Spleen (tissue), 7 donors: ENCODE measurements around the gene AP5Z1.

Source experiments
- POLR2A ChIP-seq, 3 donors: fragments of 450-650 bp; IDR thresholded peaks; one replicate each; pipeline ENCODE4 v1.5.1; 2017; ENCODE audit warnings: antibody characterized with exemption in 3 of 3, mild to moderate bottlenecking in 1 of 3
- POLR2AphosphoS5 ChIP-seq, 3 donors: sonication (generic); formaldehyde crosslinking; IDR thresholded peaks; one replicate each; pipeline ENCODE4 v1.5.1; 2017; ENCODE audit warnings: antibody characterized with exemption in 3 of 3
- TF ChIP-seq, protein P1 (sequence below), 11 experiments: fragments of 200-600 bp in 7 of 11; fragments of 450-650 bp in 4 of 11; sonication (generic) in 4 of 11; IDR thresholded peaks in 8 of 11; conservative IDR thresholded peaks in 3 of 11; 1 replicate in 7 of 11; 2 replicates in 4 of 11; pipeline versions ENCODE4 v1.4.0 to v1.8.0; 2016 to 2021; ENCODE audit warnings: antibody characterized with exemption in 11 of 11, inconsistent platforms in 4 of 11, mild to moderate bottlenecking in 1 of 11
- donor health status: DM: no; HTN: no; CAD: no; lungs with moderate emphysema.
- donor health status: DM: no; HTN: no; CAD: no.
- donor health status: DM: no; HTN: no; CAD: no.

DNA sequence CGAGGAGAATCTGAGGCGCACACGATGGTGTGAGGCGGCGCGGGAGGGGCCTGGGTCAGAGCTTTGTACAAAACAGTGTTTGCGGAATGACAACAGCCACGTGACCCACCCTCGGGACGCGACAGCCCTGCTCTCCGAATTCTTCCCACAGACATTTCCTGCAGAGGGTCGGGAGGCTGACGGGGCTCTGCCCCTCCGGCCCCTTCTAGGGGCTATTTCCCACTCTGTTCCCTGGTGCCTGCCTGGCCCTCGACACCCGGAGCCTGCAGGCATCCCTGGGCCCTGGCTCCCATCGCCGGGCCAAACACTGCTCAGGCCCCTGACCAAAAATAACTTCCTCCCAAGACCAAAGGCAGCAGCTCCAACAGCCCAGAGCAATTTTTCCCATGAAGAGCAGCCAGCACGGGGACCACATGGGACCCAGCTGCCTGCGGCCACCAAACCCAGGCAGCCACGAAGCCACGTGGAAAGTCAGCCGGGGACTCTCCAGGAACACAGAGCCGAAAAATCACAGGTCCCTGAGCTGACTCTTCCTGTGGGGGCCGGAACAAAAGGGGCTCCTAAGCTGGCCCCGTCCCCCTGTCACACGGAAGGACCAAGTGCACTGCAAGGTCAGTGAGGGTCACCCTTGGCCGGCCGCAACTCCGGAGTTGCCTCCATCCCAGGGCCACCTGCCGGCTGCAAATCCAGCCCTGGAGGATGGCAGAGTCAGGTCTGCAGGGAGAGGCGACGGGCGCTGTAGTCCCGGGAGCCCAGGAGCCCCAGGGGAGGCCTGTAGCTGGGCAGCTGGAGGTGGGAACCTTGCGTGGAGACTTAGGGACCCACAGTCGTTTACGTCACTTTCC is 44.4 kb downstream of the AP5Z1 start:
- TF ChIP-seq POLR2AphosphoS5 (IDR thresholded peaks at IDR 0.05) (no peak), POLR2A (IDR thresholded peaks at IDR 0.05) (no peak)
- TF ChIP-seq, protein P1, sequence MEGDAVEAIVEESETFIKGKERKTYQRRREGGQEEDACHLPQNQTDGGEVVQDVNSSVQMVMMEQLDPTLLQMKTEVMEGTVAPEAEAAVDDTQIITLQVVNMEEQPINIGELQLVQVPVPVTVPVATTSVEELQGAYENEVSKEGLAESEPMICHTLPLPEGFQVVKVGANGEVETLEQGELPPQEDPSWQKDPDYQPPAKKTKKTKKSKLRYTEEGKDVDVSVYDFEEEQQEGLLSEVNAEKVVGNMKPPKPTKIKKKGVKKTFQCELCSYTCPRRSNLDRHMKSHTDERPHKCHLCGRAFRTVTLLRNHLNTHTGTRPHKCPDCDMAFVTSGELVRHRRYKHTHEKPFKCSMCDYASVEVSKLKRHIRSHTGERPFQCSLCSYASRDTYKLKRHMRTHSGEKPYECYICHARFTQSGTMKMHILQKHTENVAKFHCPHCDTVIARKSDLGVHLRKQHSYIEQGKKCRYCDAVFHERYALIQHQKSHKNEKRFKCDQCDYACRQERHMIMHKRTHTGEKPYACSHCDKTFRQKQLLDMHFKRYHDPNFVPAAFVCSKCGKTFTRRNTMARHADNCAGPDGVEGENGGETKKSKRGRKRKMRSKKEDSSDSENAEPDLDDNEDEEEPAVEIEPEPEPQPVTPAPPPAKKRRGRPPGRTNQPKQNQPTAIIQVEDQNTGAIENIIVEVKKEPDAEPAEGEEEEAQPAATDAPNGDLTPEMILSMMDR (IDR thresholded peaks at IDR 0.05 in 8 of 11, conservative IDR thresholded peaks at IDR 0.05 in 3 of 11), result no peak
